DLD1 (cell line): ENCODE measurements around the gene CCDC120.

Source experiments
- in situ Hi-C: cut with HindIII; loops from 2 replicates; pipeline ENCODE4 v1.10.0; 2017; ENCODE audit warnings: low sequenced_read_pairs

The CCDC120 gene

DNA sequence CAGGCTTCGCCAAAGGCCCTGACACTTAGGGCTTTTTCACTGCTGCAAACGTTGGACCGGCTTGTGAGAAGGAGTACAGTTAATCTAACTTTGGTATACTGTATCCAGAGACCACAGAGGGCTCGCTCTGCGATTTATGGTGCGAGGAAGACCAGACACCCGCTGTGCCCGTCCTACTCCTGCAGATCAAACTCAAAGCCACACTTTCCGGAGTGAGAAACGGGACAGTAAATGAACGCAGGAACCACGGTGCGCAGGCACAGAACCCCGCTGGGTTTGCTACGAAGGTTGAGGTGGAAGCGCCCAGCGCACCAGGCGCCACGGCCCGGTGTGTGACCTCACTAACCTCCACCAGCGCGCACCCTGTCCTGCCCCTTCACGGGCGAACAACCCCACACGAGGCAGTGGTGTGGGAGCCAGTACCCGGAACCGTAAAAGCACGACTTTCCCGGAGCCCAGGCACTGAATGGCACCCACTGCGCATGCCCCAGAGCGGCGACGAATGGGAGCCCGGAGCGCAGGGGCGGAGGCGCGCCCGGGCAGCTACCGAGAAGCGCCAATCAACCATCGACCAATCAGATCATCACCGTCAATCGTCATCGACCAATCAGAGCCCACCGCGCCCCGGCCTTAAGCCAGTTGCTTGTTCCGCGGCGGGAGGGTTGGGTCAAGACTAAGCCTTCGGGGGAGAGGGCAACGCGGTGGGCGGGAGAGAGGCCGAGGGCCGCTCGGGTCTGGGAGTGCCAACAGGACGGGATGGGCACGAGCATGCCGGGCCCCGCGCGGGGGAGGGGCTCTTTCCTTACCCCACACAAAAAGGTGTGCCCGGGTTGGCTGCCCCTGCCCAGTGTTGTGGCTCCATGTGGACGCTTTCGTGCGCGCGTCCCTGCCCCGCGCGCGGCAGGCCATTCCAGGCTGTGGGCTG lies 42.2 kb downstream of the CCDC120 start:
- in situ Hi-C loops: no loop called here

GRCh38 chrX:49101629-49101984 lies 42.8 kb downstream of the CCDC120 start:
- in situ Hi-C loops: no loop called here

GRCh38 chrX:49102190-49102589 lies 43.4 kb downstream of the CCDC120 start:
- in situ Hi-C loops: no loop called here

DNA sequence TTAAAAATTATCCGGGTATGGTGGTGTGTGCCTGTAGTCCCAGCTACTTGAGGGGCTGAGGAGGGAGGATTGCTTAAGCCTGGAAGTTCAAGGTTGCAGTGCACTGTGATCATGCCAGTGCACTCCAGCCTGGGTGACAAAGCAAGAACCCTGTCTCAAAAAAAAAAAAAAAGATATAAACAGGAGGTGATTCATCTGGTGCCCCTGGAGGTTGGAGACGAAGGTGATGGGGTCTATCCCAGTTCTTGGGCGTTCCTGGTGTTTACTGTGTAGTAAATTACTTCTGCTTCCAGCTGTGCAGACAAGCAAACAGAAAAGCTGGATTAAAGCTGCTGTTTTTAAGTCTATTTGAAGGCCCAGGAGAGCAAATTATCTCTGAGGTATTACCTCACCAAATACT lies 44.8 kb downstream of the CCDC120 start:
- in situ Hi-C loops: no loop called here

DNA sequence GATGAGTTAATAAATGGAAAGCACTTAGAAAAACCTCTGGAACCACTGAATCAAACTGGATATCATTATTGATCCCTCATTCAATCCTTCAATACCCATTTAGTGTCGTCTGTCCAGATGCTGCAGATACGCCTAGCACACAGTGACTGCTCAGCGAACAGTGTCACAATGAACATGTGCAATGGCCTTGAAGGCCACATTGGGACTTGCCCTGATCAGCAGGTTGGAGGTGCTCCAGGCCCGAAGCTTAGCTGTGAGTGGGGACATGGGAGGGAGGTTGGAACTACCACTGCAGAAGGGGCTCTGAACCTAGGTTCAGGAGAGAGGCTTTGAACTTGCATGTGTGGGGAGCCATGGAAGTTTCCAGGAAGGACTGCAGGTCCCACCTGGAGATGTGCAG lies 47.5 kb downstream of the CCDC120 start:
- in situ Hi-C loops: no loop called here

GRCh38 chrX:49106930-49107329 lies 48.1 kb downstream of the CCDC120 start:
- in situ Hi-C loops: no loop called here

GRCh38 chrX:49108641-49109040 lies 49.8 kb downstream of the CCDC120 start:
- in situ Hi-C loops: no loop called here

- in situ Hi-C loops: no loop called here
These were observed 51.6 kb downstream of the CCDC120 start for GRCh38 chrX:49110417-49110816.

- in situ Hi-C loops: no loop called here
These were observed 53.0 kb downstream of the CCDC120 start for GRCh38 chrX:49111791-49112190.

DNA sequence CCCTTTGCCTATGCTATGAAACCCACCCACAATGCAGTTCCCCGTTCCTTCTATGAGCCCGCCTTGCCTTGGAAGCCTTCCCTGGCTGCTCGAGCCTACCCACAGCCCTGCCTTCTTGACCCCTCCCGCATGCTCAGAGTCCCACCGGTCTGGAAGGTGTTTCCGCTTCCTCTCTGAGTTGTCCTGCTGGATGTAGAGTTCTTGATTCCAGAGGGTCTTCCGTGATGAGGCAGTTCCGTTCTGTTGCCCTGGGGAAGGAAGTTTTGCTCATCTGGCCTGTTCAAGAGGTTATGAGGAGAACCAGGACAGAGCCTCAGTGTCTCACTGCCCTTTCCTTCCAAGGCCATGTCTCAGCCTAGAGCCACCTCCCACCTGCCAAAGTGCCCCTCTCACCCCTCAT lies 57.3 kb downstream of the CCDC120 start:
- in situ Hi-C loops: no loop called here

DNA sequence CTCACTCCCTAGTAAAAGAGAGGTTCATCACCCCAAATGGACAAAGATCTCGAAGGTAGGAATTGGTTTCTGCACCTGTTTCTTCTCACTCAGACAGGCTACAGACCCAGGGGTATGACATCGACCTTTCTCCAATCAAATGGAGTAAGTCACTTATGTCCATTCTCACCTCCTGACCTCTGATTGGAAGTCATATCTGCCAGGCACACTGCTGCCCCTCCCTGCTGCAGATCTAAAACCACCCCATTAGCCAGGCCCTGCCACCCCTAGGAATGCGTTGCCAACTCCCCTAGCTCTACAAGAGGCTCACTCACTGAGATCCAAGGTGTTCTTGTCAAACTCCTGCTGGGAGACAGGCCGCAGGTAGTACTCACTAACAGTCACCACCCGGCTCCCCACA lies 57.9 kb downstream of the CCDC120 start:
- in situ Hi-C loops: no loop called here

- in situ Hi-C loops: no loop called here
These were observed 58.8 kb downstream of the CCDC120 start for GRCh38 chrX:49117581-49117980.
